Hematopoietic multipotent progenitor cell treated with erythropoietin and hydrocortisone succinate and interleukin-3 and kit ligand, for 17 days (in vitro differentiated cells): Measurements from ENCODE around the gene UNC80.
A peak's percentile ranks its signal among the peaks of the same experiment; 100 is the strongest.

Source experiments
- DNase-seq: peaks from one replicate; pipeline ENCODE4 v3.0.0-alpha.2; 2015; ENCODE audit warnings: low spot score

Gene UNC80

GRCh38 chr2:209973328-209973727, 201.7 kb downstream of the UNC80 start:
- no peak for DNase-seq

- no peak for DNase-seq
Measured at GRCh38 chr2:209974576-209974975, 202.9 kb downstream of the UNC80 start.

GRCh38 chr2:209976698-209977385, 205.2 kb downstream of the UNC80 start:
- DNase-seq = no peak

- DNase-seq = peak; percentile 63
Measured at GRCh38 chr2:209977386-209978239, 206.0 kb downstream of the UNC80 start.

- DNase-seq = no peak
Measured at GRCh38 chr2:209984291-209984690, 212.7 kb downstream of the UNC80 start.

- no peak for DNase-seq
Measured at GRCh38 chr2:209985874-209986273, 214.2 kb downstream of the UNC80 start.

- DNase-seq = no peak
Measured at GRCh38 chr2:209986415-209986814, 214.8 kb downstream of the UNC80 start.

- DNase-seq = no peak
Measured at GRCh38 chr2:209988010-209988409, 216.4 kb downstream of the UNC80 start.

GRCh38 chr2:209990838-209991237, 219.2 kb downstream of the UNC80 start:
- no peak for DNase-seq

- DNase-seq = no peak
Measured at GRCh38 chr2:209993968-209994367, 222.3 kb downstream of the UNC80 start.

GRCh38 chr2:209998596-209998995, 227.0 kb downstream of the UNC80 start:
- DNase-seq = no peak

- DNase-seq = no peak
Measured at GRCh38 chr2:210000464-210001324, 229.1 kb downstream of the UNC80 start.

GRCh38 chr2:210002158-210003157, 230.8 kb downstream of the UNC80 start, which contains the start of gene RPE:
TSS of gene RPE (plus strand) at chr2:210002638. CDS start at chr2:210002662, 24 bp downstream.
- DNase-seq = peak; percentile 97

GRCh38 chr2:210003359-210003758, 231.7 kb downstream of the UNC80 start:
- DNase-seq = no peak

GRCh38 chr2:210004881-210005280, 233.2 kb downstream of the UNC80 start:
- DNase-seq = no peak

GRCh38 chr2:210007895-210008294, 236.3 kb downstream of the UNC80 start:
- DNase-seq = no peak

GRCh38 chr2:210009126-210009525, 237.5 kb downstream of the UNC80 start:
- DNase-seq = no peak

- no peak for DNase-seq
Measured at GRCh38 chr2:210009896-210010295, 238.3 kb downstream of the UNC80 start.

- DNase-seq = no peak
Measured at GRCh38 chr2:210020138-210020537, 248.5 kb downstream of the UNC80 start.

GRCh38 chr2:210022824-210023223, 251.2 kb downstream of the UNC80 start:
- no peak for DNase-seq

- DNase-seq = no peak
Measured at GRCh38 chr2:210027608-210028007, 256.0 kb downstream of the UNC80 start.
